Right hindlimb (tissue), 1 donor: ENCODE measurements around the gene ZNF555.
"Not testable (repeated sequence)": the region's sequence is repeated elsewhere in the genome, so short reads cannot be mapped to it uniquely, and the experiment has no call there.

Experiments used
- DNase-seq: peaks from one replicate; pipeline ENCODE4 v3.0.0-alpha.2; 2018

ZNF555 gene

DNA sequence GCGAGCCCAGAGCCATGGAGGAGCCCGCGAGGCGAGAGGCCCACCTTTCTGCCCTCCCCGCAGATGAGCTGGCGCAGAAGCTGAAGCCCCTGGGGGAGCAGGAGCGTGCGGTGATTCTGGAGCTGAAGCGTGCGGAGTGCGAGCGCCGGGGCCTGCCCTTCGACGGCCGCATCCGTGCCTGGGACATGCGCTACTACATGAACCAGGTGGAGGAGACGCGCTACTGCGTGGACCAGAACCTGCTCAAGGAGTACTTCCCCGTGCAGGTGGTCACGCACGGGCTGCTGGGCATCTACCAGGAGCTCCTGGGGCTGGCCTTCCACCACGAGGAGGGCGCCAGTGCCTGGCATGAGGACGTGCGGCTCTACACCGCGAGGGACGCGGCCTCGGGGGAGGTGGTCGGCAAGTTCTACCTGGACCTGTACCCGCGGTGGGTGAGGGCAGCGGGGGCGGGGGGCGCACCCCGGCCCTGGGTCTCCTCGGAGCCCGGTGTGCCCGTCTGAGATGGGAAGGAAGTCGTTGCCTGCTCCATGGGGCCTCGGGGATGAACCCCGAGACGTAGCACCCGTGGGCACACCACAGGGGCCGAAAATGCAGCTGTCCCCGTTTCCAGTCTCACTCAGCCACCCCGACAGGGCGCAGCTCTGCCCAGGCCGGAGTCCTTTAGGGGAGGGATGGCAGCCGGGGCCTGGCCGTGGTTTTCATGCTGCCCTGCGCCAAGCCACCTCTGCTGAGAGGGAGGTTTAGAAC is 33.7 kb upstream of the ZNF555 start:
- no peak for DNase-seq

DNA sequence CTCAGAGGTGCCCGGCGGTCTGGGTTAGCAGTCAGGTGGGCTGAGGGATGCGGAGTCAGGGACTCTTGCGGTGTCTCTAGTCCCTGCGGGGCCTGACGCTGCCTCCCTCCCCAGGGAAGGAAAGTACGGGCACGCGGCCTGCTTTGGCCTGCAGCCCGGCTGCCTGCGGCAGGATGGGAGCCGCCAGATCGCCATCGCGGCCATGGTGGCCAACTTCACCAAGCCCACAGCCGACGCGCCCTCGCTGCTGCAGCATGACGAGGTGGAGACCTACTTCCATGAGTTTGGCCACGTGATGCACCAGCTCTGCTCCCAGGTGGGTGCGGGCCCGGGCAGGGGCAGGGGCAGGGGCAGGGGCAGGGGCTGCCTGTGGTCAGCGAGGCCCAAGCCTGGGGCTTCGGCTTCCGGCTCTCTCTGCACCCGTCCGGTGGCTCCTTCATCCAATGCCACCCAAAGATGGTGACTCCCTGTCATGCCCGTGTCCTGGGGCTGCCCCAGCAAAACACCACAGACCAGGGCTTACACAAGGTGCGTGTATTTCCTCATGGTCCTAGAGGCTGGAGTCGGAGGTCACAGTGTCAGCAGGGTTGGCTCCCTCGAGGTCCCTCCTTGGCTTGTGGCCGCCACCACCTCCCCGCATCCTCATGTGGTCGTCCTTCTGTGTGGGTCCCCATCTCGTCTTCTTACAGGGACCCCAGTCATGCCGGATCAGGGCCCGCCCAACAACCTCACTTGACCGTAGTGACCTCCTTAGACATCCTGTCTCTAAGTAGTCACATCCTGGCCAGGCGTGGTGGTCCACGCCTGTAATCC is 32.9 kb upstream of the ZNF555 start:
- no peak for DNase-seq

DNA sequence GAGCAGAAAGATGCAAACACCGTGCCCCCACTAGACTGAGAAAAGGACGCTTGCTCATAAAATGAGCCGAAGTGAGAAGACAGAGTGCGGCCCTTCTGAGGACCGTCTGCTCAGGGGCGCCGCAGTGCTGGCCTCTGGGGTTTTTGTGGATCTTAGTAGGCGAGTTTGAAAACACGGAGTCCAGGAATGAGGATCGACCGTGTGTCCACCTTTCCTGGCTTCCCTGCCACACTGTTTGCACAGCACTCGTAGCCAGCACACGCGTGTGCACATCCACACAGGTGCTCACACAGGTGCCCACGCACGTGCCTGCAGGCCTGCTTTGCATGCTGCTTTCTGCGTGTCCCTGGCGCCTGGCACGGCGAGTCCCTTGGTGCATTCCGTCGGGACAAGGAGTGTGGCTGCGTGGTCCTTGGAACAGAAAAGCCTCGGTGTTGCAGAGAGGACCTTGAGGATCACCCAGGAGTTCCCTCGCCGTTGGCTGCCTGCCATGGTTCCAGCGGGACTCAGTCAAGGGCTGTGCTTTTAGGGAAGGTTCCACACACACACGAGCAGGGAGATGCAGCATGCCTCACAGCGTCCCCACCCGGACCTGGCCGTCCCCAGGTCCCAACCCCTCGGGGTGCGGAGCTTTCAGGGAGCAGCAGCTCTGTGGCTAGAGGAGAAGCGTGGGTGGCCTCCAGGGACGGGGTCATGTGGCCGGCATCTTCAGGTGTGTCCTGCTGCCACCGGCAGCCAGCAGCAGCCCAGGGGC is 31.7 kb upstream of the ZNF555 start:
- DNase-seq, result no peak

DNA sequence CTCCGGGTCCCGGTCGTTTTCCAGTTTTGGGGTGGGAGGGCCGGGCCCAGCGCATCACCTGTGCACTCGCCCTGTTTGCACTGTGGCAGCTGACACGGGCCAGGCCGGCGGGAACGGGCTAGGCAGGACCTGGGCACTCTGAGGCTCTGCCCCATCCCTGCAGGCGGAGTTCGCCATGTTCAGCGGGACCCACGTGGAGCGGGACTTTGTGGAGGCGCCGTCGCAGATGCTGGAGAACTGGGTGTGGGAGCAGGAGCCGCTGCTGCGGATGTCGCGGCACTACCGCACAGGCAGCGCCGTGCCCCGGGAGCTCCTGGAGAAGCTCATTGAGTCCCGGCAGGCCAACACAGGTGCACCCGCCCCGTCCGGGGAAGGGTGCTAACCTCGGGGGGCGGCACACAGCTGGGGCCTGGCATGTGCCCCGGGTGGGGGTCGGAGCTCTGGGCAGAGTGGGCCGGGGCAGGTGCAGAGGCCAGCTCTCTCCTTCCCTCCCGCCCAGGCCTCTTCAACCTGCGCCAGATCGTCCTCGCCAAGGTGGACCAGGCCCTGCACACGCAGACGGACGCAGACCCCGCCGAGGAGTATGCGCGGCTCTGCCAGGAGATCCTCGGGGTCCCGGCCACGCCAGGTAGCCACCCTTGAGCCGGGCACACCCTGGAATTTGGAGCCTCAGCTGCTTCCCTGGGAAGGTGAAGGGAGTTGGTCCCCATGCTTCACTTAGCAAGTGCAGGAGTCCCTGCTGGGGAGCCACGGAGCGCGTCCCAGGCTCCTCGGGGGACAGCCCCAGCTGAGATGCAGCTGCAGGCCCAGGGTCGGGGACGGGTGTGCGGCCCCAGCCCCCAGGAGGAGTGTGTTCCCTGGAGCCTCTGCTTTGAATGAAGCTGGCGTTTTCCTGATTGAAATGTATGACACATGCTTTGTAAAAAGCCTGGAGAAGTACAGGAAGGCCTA is 30.9 kb upstream of the ZNF555 start:
- no peak for DNase-seq

- no peak for DNase-seq
Observed at GRCh38 chr19:2811221-2811722, 30.0 kb upstream of the ZNF555 start.

DNA sequence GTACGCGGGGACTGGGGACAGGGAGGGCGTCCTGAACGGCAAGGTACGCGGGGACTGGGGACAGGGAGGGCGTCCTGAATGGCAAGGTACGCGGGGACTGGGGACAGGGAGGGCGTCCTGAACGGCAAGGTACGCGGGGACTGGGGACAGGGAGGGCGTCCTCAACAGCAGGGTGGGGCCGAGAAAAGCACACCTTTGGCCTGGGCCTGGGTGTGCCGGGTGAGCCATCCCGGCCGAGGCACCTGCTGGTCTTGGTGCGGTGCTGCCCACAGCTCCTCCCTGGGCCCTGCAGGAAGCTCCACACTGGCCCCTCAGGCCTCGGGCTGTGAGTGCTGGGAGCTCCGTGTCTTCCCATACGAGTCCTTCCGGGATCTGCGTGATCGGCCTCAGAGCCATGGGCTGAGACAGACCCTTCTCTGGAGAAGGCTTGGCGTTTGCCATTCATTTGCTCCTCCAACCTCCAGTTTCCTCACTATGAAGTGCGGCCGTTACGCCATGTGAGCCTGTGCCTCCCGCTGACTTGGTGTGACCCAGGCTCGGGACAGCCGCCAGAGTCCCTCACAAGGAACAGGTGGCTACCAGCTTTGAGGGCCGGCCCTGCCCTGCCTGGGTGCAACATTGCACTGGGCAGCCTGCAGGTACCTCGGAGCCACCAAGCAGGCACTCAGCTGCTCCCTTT is 29.4 kb upstream of the ZNF555 start:
- no peak for DNase-seq

DNA sequence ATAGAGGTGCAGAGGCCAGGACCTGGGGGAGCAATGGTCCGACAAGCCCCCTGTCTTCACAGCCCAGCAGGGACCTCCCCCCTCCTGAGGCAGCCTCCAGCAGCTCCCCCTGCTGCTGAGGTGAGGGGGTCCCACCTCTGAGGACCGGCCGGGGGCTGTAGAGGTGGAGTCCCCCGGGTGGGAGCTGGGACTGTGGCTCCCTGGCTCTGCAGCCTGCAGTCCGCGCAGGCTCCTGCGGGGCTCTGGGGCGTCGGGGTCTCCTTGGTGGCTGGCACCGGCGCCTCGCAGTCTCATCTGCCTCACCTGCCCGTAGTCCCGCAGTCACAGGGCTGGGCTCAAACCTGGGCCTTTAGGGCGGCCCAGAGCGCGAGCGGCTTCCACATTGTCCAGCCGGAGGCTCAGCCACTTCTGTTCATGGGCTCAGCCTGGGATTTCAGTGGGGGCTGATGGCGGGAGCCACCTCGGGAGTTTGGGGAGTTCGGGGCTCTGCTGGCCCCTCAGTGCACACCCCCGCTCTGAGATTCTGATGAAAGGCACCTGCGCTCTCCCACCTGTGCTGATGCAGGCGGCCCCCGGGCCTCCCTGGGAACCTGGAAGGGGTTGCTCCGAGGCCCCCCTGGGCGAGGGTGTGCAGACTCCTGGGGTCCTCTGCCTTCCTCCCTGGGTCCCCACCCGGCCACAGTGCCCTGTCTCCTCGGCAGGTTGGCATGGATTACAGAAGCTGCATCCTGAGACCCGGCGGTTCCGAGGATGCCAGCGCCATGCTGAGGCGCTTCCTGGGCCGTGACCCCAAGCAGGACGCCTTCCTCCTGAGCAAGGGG is 28.7 kb upstream of the ZNF555 start:
- DNase-seq, result no peak

DNA sequence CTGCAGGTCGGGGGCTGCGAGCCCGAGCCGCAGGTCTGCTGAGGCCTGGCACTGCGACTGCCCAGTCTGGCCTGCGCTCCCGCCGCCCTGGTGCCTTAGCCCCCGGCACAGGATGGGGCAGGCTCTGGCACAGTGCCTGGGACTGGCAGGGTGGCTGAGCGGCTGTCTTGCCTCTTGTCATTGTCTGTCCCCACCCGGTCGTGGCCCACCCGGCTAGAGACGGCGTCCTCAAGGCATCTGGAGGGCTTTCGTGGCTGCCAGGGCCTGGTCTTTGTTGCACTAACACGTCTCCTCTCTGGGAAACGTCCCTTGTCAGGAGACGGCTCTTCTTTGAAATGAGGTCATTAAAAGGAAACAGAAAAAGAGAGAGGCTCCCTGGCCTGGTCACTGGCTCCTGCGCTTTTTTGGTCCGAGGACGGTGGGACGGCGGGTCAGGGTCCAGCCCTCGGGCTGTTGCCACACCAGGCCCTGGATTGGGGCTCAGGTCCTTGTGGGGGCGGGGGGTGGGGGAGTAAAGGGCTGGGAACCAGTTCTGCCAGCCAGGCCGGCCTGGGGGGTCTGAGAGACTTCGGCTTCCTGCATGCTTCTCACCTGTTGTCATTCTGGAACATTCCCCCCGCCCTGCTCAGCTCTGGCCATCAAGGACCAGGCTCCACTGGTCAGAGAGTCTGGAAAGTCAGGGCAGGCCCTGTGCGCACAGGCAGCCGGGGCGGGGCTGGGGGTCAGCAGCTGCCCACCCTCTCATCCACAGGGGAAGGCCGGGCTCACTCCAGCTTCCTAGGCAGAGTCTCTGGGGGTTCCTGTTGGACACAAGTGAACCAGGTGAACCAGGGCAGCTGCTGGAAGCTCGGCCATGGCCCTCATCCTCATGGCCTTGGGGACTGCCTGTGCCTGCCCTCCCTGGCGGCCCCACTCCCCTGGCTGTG is 27.8 kb upstream of the ZNF555 start:
- DNase-seq, result no peak

DNA sequence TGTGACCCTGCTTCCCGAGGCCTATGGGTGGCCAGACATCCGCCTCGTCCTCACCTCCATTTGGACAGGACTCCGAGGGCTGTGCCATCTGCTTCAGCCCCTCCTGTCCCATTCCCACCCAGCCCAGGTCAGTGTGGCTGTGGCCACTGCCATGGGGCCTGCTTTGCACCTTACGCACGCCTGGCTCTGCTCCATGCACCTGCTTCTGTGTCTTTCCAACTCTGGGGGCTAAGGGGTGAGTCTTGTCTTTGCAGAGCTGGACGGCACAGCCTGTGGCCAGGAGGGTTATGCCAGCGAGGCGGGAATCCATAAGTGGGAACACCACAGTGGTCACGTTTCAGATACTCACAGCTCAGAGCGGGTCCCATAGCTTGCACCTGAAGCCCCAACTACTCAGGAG is 26.8 kb upstream of the ZNF555 start:
- DNase-seq, result no peak

GRCh38 chr19:2815191-2815614 is 26.1 kb upstream of the ZNF555 start:
- DNase-seq, result no peak

DNA sequence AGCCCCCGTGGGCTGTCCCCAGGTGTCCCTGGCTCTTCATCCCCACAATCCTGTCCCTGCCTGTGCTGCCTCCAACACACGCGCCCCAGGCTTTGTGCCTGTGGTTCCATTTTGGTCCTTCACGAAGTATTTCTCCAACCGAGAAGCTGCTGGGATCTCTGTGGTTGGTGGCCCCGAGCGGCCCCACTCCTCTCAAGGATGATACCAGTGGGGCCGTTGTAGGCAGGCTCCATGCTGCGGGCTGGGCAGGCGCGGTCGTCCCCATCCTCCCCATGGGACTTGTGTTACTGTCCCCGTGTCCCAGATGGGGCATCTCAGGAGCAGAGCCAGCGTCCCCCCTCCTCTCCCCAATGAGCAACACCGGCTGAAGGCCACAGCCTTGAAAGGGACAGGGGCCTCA is 25.4 kb upstream of the ZNF555 start:
- no peak for DNase-seq

DNA sequence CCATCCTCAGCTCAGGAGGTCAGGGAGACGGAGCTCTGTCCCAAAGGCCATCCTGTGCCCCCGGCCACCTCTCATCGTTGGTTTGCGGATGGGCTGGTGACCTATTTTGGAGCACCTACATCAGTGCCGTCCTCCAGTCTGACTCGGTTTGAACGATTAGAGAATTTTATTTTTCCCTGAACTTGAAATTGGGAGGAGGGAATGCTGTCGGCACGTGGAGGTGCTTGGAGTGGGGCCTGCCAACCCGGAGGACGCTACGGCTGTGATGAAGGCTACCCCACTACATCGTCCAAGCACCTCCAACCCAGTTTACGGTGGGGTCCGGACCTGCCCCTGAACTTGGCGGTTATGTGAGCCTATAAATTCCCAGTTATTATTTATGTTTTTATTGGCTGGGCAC is 24.6 kb upstream of the ZNF555 start:
- no peak for DNase-seq

DNA sequence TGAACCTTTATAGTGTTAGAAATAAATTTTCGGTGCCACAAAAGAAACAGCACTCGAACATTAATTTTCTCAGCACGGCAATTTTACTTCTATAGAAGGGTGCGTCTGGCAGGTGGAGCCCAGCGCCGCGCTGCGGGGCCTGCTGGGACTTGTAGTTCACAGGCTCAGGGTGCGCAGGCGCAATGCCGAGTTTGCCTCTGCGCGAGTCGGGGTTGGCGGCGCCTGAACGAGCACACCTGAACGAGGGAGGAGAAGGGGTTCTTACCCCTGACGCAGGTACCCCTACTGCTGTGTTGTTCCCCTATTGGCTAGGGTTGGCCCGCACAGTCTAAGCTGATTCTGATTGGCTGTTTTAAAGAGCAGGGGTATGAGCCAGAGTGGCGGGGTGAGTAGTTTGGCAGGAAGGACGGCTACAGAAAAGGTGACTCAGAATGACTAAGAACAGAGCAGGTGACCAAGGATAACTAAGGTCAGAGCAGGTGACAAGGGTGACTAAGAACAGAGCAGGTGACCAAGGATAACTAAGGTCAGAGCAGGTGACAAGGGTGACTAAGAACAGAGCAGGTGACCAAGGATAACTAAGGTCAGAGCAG is 23.9 kb upstream of the ZNF555 start:
- DNase-seq, result not testable (repeated sequence)

- DNase-seq, result peak; percentile 97
Observed at GRCh38 chr19:2819540-2820111, 21.6 kb upstream of the ZNF555 start, which contains the start of gene ZNF554. Gene ZNF554, plus strand, starts transcription at chr19:2819868. Its CDS starts 204 bp downstream, at chr19:2820072.

DNA sequence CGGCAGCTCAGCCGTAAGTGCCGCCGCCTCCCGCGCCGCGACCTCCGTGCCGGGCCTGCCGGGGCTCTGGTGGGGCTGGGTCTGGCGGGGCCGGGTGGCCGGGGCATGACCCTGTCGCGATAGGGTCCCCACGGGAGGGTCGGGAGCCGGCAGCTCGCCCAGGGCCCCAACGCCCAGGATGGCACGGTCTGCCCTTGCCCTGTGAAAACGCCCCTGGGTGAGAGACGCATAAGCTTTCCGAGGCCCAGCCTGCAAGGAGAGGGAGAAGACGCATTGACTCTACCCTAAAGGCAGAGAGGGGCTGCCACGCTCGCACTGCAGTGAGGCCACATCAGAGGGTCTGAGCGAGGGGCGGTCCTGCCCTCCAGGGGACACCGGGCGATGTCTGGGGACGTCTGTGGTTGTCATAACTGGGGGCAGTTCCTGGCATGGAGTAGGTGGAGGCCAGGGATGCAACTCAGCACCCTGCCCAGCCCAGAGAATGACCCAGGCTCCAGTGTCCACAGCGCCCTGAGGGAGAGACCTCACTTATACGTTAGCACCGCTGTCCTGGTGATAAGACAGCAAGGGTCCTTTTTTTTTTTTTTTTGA is 21.1 kb upstream of the ZNF555 start:
- peak; percentile 43 for DNase-seq

DNA sequence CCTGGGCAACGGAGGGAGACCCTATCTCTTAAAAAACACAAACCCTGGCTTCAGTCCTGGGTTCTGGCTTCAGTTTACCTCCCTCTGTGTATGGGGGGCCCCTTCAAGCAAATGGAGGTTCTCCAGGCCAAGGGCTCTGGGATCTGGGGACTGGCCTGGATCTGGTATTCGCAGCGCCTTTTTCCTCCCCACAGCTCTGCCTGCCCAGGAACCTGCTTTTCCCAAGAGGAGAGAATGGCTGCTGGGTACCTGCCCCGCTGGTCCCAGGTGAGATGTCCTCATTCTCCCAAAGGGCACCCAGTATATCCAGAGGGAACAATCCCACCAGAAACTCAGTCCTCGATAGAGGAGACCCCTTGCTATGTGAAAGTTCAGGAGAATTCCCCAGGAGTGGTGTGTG is 18.4 kb upstream of the ZNF555 start:
- DNase-seq, result no peak

DNA sequence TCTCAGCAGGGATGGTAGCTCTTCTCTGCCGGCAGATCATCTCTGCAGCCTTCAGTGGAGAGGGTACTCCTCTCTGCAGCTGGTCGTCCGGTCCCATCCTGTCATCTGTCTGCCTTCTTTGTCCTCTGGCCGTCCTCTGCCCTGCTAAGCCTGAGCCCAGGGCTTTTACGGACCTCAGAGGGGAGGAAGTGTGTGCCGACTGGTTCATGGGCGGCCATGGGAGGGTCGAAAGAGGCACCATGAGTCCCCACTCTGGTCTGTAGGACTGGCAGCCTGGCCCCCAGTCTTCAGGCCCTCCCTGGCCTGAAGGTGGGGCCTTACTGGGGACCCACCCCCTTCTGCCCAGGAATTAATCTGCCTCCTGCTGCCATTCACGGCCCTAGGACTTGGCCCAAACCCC is 17.6 kb upstream of the ZNF555 start:
- DNase-seq, result no peak

DNA sequence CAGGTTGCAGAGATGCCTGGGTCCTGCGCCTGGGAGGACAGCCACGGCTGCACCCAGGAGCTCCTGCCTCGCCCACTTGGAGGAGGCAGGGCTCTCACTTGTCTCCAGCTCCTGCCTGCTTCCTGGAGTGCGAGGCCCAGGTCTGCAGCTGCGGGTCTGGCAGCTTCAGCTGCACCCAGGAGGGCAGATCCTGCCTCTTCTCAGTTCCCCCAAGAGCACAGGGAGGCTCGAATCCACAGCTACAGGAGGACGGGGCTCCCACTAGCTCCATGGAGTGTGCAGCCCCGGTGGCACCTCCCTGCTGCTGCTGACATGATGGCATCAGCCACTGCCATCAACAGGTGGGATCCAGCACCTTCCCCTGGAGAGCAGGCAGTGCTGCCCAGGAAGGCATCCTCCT is 17.1 kb upstream of the ZNF555 start:
- no peak for DNase-seq
